HepG2 (cell line): ENCODE measurements around the gene MTRR.

ENCODE experiments used
- CTCF ChIP-seq: sonication (generic); formaldehyde crosslinking; IDR thresholded peaks from 2 replicates; pipeline ENCODE4 v1.5.0; 2020; ENCODE audit warnings: mild to moderate bottlenecking, missing genetic modification reagents, moderate library complexity
- FOSL2 ChIP-seq: sonication (generic); formaldehyde crosslinking; IDR thresholded peaks from 2 replicates; pipeline ENCODE4 v1.4.0; 2020; ENCODE audit warnings: missing genetic modification reagents
- FOXK1 ChIP-seq: sonication (generic); formaldehyde crosslinking; IDR thresholded peaks from 2 replicates; pipeline ENCODE4 v1.4.0; 2020; ENCODE audit warnings: low read depth, missing genetic modification reagents, borderline replicate concordance
- FOXM1 ChIP-seq: sonication (generic); formaldehyde crosslinking; IDR thresholded peaks from 2 replicates; pipeline ENCODE4 v1.5.0; 2020; ENCODE audit warnings: missing genetic modification reagents
- PHB2 ChIP-seq: fragments of 450-650 bp; IDR thresholded peaks from 2 replicates; pipeline ENCODE4 v1.6.1; 2018; ENCODE audit not compliant: partially characterized antibody
- RARA ChIP-seq: IDR thresholded peaks from 2 replicates; pipeline ENCODE4 v1.6.1; 2016; ENCODE audit warnings: missing genetic modification reagents, missing compliant biosample characterization
- USF2 ChIP-seq, 2 experiments: sonication (generic) in 1 of 2; formaldehyde crosslinking in 1 of 2; IDR thresholded peaks; 2 replicates each; pipeline versions ENCODE4 v1.5.1 to v1.6.1; 2011 to 2020; ENCODE audit warnings: borderline replicate concordance in 1 of 2, low read depth in 1 of 2, low read length in 1 of 2, mild to moderate bottlenecking in 1 of 2, missing genetic modification reagents in 1 of 2, moderate library complexity in 1 of 2
- ZKSCAN5 ChIP-seq: sonication (generic); formaldehyde crosslinking; IDR thresholded peaks from 2 replicates; pipeline ENCODE4 v1.5.1; 2020; ENCODE audit warnings: mild to moderate bottlenecking, missing genetic modification reagents
- ZNF274 ChIP-seq: sonication (generic); formaldehyde crosslinking; IDR thresholded peaks from 2 replicates; pipeline ENCODE4 v1.5.1; 2020; ENCODE audit warnings: mild to moderate bottlenecking, missing genetic modification reagents
- ZNF354B ChIP-seq: sonication (generic); formaldehyde crosslinking; IDR thresholded peaks from 2 replicates; pipeline ENCODE4 v1.8.0; 2022; ENCODE audit warnings: mild to moderate bottlenecking, missing genetic modification reagents
- ZNF550 ChIP-seq: sonication (generic); formaldehyde crosslinking; IDR thresholded peaks from 2 replicates; pipeline ENCODE4 v1.4.0; 2020; ENCODE audit warnings: mild to moderate bottlenecking, missing genetic modification reagents, borderline replicate concordance
- ZNF703 ChIP-seq: sonication (generic); formaldehyde crosslinking; IDR thresholded peaks from 2 replicates; pipeline ENCODE4 v1.5.1; 2020; ENCODE audit warnings: missing genetic modification reagents, mild to moderate bottlenecking, moderate library complexity, borderline replicate concordance

GRCh38 chr5:7868773-7869473 lies at the start of gene MTRR, which contains the start of gene FASTKD3:
- peak; percentile 83; the same call in 1 of the 2 replicates for TF ChIP-seq ZNF274 (CRISPR knock-in tag)
- TF ChIP-seq PHB2 = no peak
- peak; percentile 49 for TF ChIP-seq FOXK1 (CRISPR knock-in tag)
- TF ChIP-seq RARA = no peak
- no peak for TF ChIP-seq ZNF354B (CRISPR knock-in tag)
- TF ChIP-seq ZNF703 (CRISPR knock-in tag) = no peak
- TF ChIP-seq FOXM1 (CRISPR knock-in tag) = no peak
- TF ChIP-seq CTCF (CRISPR knock-in tag) = no peak; the same call in 1 of the 2 replicates
- TF ChIP-seq ZKSCAN5 (CRISPR knock-in tag) = no peak
- no peak; the same call in 1 of the 2 replicates for TF ChIP-seq ZNF550 (CRISPR knock-in tag)
- no peak for TF ChIP-seq FOSL2 (CRISPR knock-in tag)
- no peak for TF ChIP-seq USF2 (IDR thresholded peaks at IDR 0.05; ENCODE audit: low read depth, low read length)
- no peak for TF ChIP-seq USF2 (CRISPR knock-in tag; IDR thresholded peaks at IDR 0.05; ENCODE audit: borderline replicate concordance)
